ENCODE measurements around the gene ARFGAP2. TPM values are rescaled to one million over a fixed set of nuclear protein-coding genes. Genes with fewer than 3 reads are reported as not detected.
A peak's percentile ranks its signal among the peaks of the same experiment; 100 is the strongest.
"Not testable (repeated sequence)": the region's sequence is repeated elsewhere in the genome, so short reads cannot be mapped to it uniquely, and the experiment has no call there.

Gene ARFGAP2
- total RNA-seq, 3 donors from 2014 or later = 83.7 to 107 (median 106) TPM

DNA sequence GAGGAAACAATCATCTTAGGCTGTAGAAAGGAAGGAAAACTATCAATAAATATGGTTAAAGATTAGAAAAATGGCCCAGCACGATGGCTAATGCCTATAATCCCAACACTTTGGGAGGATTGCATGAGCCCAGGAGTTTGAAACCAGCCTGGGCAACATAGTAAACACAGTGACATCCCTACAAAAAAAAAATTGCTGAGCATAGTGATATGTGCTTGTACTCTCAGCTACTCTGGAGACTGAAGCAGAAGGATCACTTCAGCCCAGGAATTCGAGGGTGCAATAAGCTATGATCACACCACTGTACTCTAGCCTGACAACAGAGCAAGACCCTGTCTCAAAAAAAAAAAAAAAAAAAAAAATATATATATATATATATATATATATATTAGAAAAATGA lies 54.9 kb downstream of the ARFGAP2 start:
- Histone ChIP-seq H3K36me3 (ENCODE audit: low read depth) (no peaks in the 10 kb centered on the region), H3K4me1 (ENCODE audit: low read depth) (peaks cover 4% of the 10 kb centered on the region), H3K9me3 (no peaks in the 10 kb centered on the region), H3K4me3 (no peak overlapping the region)
- no peak for TF ChIP-seq CTCF (IDR thresholded peaks at IDR 0.05)
- intact Hi-C loops (cut with DNase I, micrococcal nuclease) = no loop called here
- no peak for ATAC-seq
- no peak for DNase-seq

- ATAC-seq (no peak), DNase-seq (no peak)
- intact Hi-C loops (cut with DNase I, micrococcal nuclease) = no loop called here
- Histone ChIP-seq H3K36me3 (ENCODE audit: low read depth) (no peaks in the 10 kb centered on the region), H3K9me3 (no peaks in the 10 kb centered on the region), H3K4me3 (no peak overlapping the region), H3K4me1 (ENCODE audit: low read depth) (peaks cover 4% of the 10 kb centered on the region)
- no peak for TF ChIP-seq CTCF (IDR thresholded peaks at IDR 0.05)
Measured at GRCh38 chr11:47121056-47121455, 55.6 kb downstream of the ARFGAP2 start.

- DNase-seq (peak; percentile 93 to 97 (median 94)), ATAC-seq (peak; percentile 89)
- H3K9me3 ChIP-seq; H3K4me3 ChIP-seq; intact Hi-C loops (cut with DNase I, micrococcal nuclease); H3K4me1 ChIP-seq (ENCODE audit: low read depth); H3K36me3 ChIP-seq (ENCODE audit: low read depth): not testable (repeated sequence)
Measured at GRCh38 chr11:47118958-47119688, 57.6 kb downstream of the ARFGAP2 start.

Small RNA genes within 50 kb of the gene (microRNA-seq; reads per million reads assigned to microRNA genes)
- gene MIR6745 = not detected

Other genes starting within 250 kb of the ARFGAP2 start
- 10 to 100 TPM; 31.9 to 41.1 (median 32.8) TPM for gene CSTPP1, start 240.1 kb downstream of the ARFGAP2 start, total RNA-seq
- 10 to 100 TPM in 1 of 3 donors, 1 to 10 TPM in 2; 2.2 to 63.5 (median 5.1) TPM for gene PACSIN3, start 9.6 kb upstream of the ARFGAP2 start, total RNA-seq
- 10 to 100 TPM; 29.8 to 41.2 (median 37.2) TPM for gene DDB2, start 38.1 kb upstream of the ARFGAP2 start, total RNA-seq
- 10 to 100 TPM; 42.6 to 53.8 (median 51.1) TPM for gene ACP2, start 71.9 kb upstream of the ARFGAP2 start, total RNA-seq
- 10 to 100 TPM; 49.1 to 73.5 (median 50.6) TPM for gene NR1H3, start 81.1 kb upstream of the ARFGAP2 start, total RNA-seq
- 10 to 100 TPM; 45.0 to 69.6 (median 67.3) TPM for gene MADD, start 93.3 kb upstream of the ARFGAP2 start, total RNA-seq
- gene MYBPC3, start 175.8 kb upstream of the ARFGAP2 start, total RNA-seq = 1 to 10 TPM in 1 of 3 donors, under 1 TPM in 2; 0.06 to 1.1 (median 0.09) TPM
- 10 to 100 TPM in 2 of 3 donors, 1 to 10 TPM in 1; 4.9 to 21.0 (median 20.6) TPM for gene SPI1, start 201.7 kb upstream of the ARFGAP2 start, total RNA-seq
- 10 to 100 TPM; 14.4 to 30.9 (median 21.4) TPM for gene SLC39A13, start 231.7 kb upstream of the ARFGAP2 start, total RNA-seq
- 100 to 1,000 TPM in 1 of 3 donors, 10 to 100 TPM in 2; 70.7 to 115 (median 91.0) TPM for gene PSMC3, start 249.6 kb upstream of the ARFGAP2 start, total RNA-seq

All from mucosa of descending colon (tissue), 3 donors.